Activated naive CD4-positive, alpha-beta T cell treated with anti-CD3 and anti-CD28 coated beads, Interleukin-2, amount 50 U/mL, for 72 hours (primary cell): ENCODE results near the gene OPRM1. TPM values are rescaled to one million over a fixed set of nuclear protein-coding genes. Genes with fewer than 3 reads are reported as not detected.

ENCODE experiments used
- ATAC-seq, 2 donors: fragments of 150-1000 bp; cut with Tn5 transposase; 2 replicates each; pipeline ENCODE4 v1.10.0; 2021; ENCODE audit warnings: mild to moderate bottlenecking in 2 of 2, moderate library complexity in 2 of 2
- DNase-seq, 2 donors: peaks; one replicate each; pipeline ENCODE4 v3.0.0; 2021 to 2022; ENCODE audit warnings: low spot score in 2 of 2
- H3K27ac Mint-ChIP-seq, 2 donors: one replicate each; pipeline ENCODE4 v1.8.0; 2022; ENCODE audit warnings: mild to moderate bottlenecking in 2 of 2, mixed read lengths in 2 of 2
- H3K36me3 Mint-ChIP-seq, 2 donors: one replicate each; pipeline ENCODE4 v1.8.0; 2022; ENCODE audit warnings: mixed read lengths in 2 of 2
- H3K9me3 Mint-ChIP-seq, 2 donors: one replicate each; pipeline ENCODE4 v1.8.0; 2022; ENCODE audit warnings: mixed read lengths in 2 of 2
- total RNA-seq, 2 donors: library from RNA; stranded (reverse); gene quantifications; one replicate each; pipeline ENCODE4 v1.2.3, GENCODE V29; 2022

The OPRM1 gene
- not detected for total RNA-seq

DNA sequence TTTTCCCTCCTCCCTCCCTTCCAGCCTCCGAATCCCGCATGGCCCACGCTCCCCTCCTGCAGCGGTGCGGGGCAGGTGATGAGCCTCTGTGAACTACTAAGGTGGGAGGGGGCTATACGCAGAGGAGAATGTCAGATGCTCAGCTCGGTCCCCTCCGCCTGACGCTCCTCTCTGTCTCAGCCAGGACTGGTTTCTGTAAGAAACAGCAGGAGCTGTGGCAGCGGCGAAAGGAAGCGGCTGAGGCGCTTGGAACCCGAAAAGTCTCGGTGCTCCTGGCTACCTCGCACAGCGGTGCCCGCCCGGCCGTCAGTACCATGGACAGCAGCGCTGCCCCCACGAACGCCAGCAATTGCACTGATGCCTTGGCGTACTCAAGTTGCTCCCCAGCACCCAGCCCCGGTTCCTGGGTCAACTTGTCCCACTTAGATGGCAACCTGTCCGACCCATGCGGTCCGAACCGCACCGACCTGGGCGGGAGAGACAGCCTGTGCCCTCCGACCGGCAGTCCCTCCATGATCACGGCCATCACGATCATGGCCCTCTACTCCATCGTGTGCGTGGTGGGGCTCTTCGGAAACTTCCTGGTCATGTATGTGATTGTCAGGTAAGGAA, at the start of gene OPRM1:
Gene OPRM1, plus strand, starts transcription at position 10 of the 612 bp plus-strand sequence. Its CDS starts 305 bp downstream, at position 315.
- Mint-ChIP-seq H3K27ac (no peak within 1 kb of the TSS), H3K9me3 (no peaks in the 10 kb centered on the region), H3K36me3 (no peaks in the 10 kb centered on the region)
- ATAC-seq (peak in 1 of 2 donors; percentile 58), DNase-seq (peak in 1 of 2 donors; percentile 43)

DNA sequence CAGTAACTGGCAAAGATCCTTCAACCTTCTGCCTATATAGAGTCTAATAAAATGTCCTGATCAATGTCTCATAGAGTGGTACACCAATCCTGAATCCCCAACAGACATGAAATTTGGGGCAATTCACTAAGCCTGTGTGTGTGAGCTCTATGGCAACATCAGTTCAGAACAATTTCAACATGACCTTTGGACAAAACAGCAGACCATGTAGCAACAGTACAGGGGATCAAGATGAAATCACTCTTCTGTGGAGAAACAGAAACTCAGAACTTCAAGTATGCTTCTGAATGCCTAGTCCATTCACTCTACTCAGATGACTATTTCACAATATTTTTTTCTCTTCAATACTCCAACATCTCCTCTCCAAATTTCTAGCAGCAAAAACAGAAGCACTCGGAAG, 49.1 kb upstream of the OPRM1 start:
- H3K36me3 Mint-ChIP-seq: no peaks in the 10 kb centered on the region
- no peak for DNase-seq
- no peaks in the 10 kb centered on the region for H3K9me3 Mint-ChIP-seq
- no peak for ATAC-seq
- no peak overlapping the region for H3K27ac Mint-ChIP-seq

DNA sequence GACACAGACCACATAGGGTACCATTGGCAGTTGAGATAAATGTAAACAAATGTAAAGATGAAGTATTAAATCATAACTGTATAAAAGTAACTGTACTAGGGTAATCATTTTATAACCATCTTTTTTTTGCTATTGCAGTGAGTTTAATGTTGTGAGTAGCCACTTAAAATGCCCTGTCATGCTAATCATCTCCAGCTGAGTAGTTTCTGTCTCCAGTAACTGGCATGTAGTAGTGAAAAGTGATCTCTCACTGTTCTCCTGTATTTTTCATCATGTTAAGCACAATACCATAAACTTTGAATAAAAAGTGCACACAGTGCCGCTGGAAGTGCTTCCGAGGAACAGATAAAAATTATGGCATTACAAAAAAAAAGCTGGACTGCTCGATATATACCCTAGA, 45.0 kb upstream of the OPRM1 start:
- Mint-ChIP-seq H3K9me3 (no peaks in the 10 kb centered on the region), H3K27ac (no peak overlapping the region), H3K36me3 (no peaks in the 10 kb centered on the region)
- ATAC-seq (no peak), DNase-seq (no peak)

GRCh38 chr6:153994811-153995210, 44.2 kb upstream of the OPRM1 start:
- Mint-ChIP-seq H3K36me3 (no peaks in the 10 kb centered on the region), H3K27ac (no peak overlapping the region), H3K9me3 (no peaks in the 10 kb centered on the region)
- ATAC-seq: no peak
- no peak for DNase-seq

DNA sequence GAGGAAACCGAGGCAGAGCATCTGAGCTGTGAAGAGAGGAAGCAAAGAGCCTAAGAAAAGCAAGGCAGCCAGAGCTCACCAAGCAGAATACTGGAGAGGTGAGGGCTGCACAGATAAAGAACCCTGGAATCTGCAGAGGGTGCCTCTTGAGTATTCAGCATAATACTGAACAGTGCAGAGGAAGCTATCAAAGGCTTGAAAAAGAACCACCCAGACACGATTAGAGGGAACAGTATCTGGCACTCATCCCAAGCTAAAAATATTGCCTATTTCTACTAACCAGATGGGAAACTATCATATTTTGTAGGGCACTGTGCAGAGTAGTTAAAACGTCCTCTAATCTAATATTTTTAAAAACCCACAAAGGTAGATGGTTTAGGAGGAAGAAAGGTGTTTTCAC, 41.8 kb upstream of the OPRM1 start:
- no peak for DNase-seq
- Mint-ChIP-seq H3K27ac (no peak overlapping the region), H3K36me3 (no peaks in the 10 kb centered on the region), H3K9me3 (no peaks in the 10 kb centered on the region)
- ATAC-seq: no peak

GRCh38 chr6:154001494-154002285, 37.4 kb upstream of the OPRM1 start:
- Mint-ChIP-seq H3K9me3 (no peaks in the 10 kb centered on the region), H3K27ac (no peak overlapping the region), H3K36me3 (no peaks in the 10 kb centered on the region)
- no peak for DNase-seq
- no peak for ATAC-seq

DNA sequence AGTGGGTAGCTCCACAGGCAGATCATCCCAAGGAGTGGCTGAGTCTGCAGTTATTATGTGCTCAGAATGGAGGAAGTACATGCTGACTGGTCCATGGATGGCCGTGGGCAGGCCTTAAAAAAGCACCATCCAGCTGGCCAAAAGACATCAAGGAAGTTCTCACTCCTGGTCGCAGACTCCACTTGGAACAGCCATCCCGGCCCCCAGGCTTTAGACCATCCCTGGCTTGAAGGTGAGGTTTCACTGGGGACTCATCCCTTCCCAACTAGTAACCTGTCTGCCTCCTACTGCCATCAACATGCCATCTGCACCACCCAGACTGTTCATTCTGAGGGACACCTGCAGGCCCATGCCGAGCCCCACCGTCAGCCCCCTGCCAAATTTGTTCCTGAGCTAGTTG, 36.1 kb upstream of the OPRM1 start:
- DNase-seq (no peak), ATAC-seq (no peak)
- no peak overlapping the region for H3K27ac Mint-ChIP-seq

DNA sequence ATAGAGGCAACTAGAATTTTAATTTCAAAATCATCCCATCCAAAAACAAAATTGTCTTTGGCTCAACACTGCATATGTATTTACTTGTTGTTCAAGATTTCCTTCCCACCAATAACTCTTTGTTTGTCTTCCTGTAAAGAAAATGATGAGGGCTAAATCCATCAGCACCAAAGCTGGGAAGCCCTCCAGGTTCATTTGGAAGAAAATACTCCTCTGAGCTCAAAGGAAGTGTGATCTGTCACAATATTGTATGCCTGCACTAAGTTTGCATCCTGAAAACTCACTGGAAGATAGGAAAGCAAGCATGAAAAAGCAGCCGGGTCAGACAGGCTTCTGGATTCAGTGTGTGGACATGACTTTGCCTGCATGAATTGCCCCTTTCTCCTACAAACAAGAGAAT, 28.7 kb upstream of the OPRM1 start:
- Mint-ChIP-seq H3K36me3 (no peaks in the 10 kb centered on the region), H3K9me3 (no peaks in the 10 kb centered on the region), H3K27ac (no peak overlapping the region)
- ATAC-seq (no peak), DNase-seq (no peak)

More for the DNA sequence above, 36.1 kb upstream of the OPRM1 start:
- Mint-ChIP-seq H3K36me3 (no peaks in the 10 kb centered on the region), H3K9me3 (no peaks in the 10 kb centered on the region)

DNA sequence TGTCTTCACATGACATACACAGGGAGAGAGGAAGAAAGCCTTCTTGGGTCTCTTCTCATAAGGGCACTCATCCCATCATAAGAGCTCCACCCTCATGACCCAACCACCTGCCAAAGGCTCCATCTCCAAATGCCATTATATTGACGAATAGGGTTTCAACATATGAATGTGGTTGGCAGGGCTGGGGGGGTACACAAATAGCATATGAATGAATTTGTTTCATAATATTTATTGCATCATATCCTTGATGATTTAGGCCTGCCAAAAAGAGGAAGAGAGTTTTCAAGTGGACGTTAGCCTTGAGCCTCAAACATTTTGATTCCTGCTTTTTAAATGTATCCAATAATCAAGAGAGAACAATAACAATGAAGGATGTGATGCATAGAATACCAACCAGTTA, 26.2 kb upstream of the OPRM1 start:
- no peaks in the 10 kb centered on the region for H3K36me3 Mint-ChIP-seq
- H3K27ac Mint-ChIP-seq: no peak overlapping the region
- DNase-seq (no peak), ATAC-seq (no peak)
- no peaks in the 10 kb centered on the region for H3K9me3 Mint-ChIP-seq

- Mint-ChIP-seq H3K9me3 (no peaks in the 10 kb centered on the region), H3K36me3 (no peaks in the 10 kb centered on the region), H3K27ac (no peak overlapping the region)
- ATAC-seq: no peak
- no peak for DNase-seq
Observed at GRCh38 chr6:154017786-154018185, 21.3 kb upstream of the OPRM1 start.

DNA sequence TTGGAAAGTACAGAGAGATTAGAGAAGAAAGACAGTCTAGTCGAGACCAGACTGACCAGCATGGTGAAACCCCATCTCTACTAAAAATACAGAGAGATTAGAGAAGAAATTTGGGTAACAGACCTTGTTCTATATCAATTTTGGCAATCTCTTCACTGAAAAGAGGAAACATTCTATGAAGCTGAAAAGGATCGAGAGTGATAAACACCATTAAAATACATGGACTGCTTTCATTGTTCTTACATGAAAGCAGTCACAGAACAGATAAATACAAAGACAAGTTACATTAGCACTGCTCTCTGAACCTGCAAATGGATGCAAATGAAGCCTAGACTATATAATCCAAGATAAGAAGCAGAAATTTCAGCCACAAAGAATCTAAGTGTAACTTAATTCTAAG, 8.4 kb upstream of the OPRM1 start:
- Mint-ChIP-seq H3K9me3 (peaks cover 0 to 4% of the 10 kb centered on the region in 2 donors), H3K27ac (no peak overlapping the region), H3K36me3 (no peaks in the 10 kb centered on the region)
- no peak for DNase-seq
- ATAC-seq: no peak

- no peak for ATAC-seq
- H3K9me3 Mint-ChIP-seq: no peaks in the 10 kb centered on the region
- no peak for DNase-seq
- no peaks in the 10 kb centered on the region for H3K36me3 Mint-ChIP-seq
- no peak overlapping the region for H3K27ac Mint-ChIP-seq
Observed at GRCh38 chr6:154041001-154041400, 2.0 kb downstream of the OPRM1 start.

GRCh38 chr6:154053141-154053540, 14.1 kb downstream of the OPRM1 start:
- ATAC-seq: no peak

DNA sequence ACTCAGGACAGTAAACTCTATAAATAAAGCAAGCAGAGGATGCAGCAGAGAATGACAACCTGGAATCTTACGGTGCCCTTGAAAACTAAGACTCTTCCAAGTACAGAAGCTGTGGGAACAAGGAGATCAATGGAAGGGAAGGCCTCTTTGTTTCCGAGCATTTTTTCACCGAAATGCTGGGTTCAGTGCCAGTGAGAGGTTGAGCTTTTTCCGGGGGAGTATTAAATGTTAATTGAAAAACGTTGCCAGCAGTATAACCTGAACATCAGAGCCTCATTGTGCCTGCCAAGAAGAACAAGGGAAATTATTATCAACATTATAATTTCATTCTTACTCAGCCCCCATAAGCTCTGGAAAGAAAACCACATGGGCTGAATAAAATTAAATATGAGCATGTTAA, 17.5 kb downstream of the OPRM1 start:
- no peaks in the 10 kb centered on the region for H3K36me3 Mint-ChIP-seq
- H3K27ac Mint-ChIP-seq: no peak overlapping the region
- no peak for DNase-seq
- H3K9me3 Mint-ChIP-seq: peaks cover 0 to 5% of the 10 kb centered on the region in 2 donors
- no peak for ATAC-seq

More at GRCh38 chr6:154053141-154053540, 14.1 kb downstream of the OPRM1 start:
- Mint-ChIP-seq H3K36me3 (no peaks in the 10 kb centered on the region), H3K27ac (no peak overlapping the region), H3K9me3 (no peaks in the 10 kb centered on the region)
- no peak for DNase-seq

- Mint-ChIP-seq H3K36me3 (no peaks in the 10 kb centered on the region), H3K27ac (no peak overlapping the region), H3K9me3 (peaks cover 0 to 5% of the 10 kb centered on the region in 2 donors)
- DNase-seq (no peak), ATAC-seq (no peak)
Observed at GRCh38 chr6:154057098-154057497, 18.1 kb downstream of the OPRM1 start.

GRCh38 chr6:154058963-154059680, 20.1 kb downstream of the OPRM1 start:
- Mint-ChIP-seq H3K27ac (no peak overlapping the region), H3K36me3 (no peaks in the 10 kb centered on the region), H3K9me3 (peaks cover 0 to 5% of the 10 kb centered on the region in 2 donors)
- DNase-seq: no peak
- ATAC-seq: no peak

- DNase-seq (no peak), ATAC-seq (no peak)
- no peaks in the 10 kb centered on the region for H3K36me3 Mint-ChIP-seq
- H3K27ac Mint-ChIP-seq: no peak overlapping the region
- peaks cover 0 to 5% of the 10 kb centered on the region in 2 donors for H3K9me3 Mint-ChIP-seq
Observed at GRCh38 chr6:154060076-154060475, 21.0 kb downstream of the OPRM1 start.
